HUES6 (cell line): Measurements from ENCODE around the gene RAB5A.
"Not testable (repeated sequence)": the region's sequence is repeated elsewhere in the genome, so short reads cannot be mapped to it uniquely, and the experiment has no call there.

Experiments
- H3K27ac ChIP-seq: 2 replicates; pipeline ENCODE4 v1.7.0; 2013; ENCODE audit warnings: low read depth, mild to moderate bottlenecking, low read length, inconsistent platforms
- H3K27me3 ChIP-seq: 2 replicates; pipeline ENCODE4 v1.6.1; 2013; ENCODE audit warnings: low read length; ENCODE audit not compliant: control insufficient read depth, insufficient read depth
- H3K36me3 ChIP-seq: 2 replicates; pipeline ENCODE4 v1.6.1; 2013; ENCODE audit warnings: low read length; ENCODE audit not compliant: control insufficient read depth, insufficient read depth
- H3K4me1 ChIP-seq: 2 replicates; pipeline ENCODE4 v1.6.1; 2013; ENCODE audit warnings: low read length; ENCODE audit not compliant: control insufficient read depth, insufficient read depth
- H3K4me3 ChIP-seq: 2 replicates; pipeline ENCODE4 v1.5.1; 2013; ENCODE audit warnings: low read depth, low read length
- H3K9ac ChIP-seq: one replicate; pipeline ENCODE4 v1.6.1; 2013; ENCODE audit warnings: mild to moderate bottlenecking, low read length
- H3K9me3 ChIP-seq: 2 replicates; pipeline ENCODE4 v1.6.1; 2013; ENCODE audit warnings: low read depth, low read length; ENCODE audit not compliant: control insufficient read depth, insufficient read depth

RAB5A gene

DNA sequence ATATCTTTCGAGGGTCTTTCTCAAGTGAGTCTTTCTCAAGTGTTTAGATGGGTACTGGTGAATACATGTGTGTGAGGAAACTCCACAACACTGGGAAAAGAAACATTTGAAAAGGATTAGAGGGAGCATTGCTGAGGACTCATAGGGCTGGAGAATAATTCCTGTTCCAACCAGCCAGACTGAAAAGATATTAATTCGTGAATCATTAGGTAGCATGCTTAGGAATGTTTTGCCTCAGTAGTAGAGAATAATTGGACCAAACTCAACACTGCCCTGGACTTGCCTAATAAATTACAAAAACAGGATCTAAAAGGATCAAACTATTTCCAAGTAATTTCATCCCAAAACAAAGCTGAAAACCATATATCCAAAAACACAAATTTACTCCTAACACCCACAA, 47.9 kb downstream of the RAB5A start:
- no peaks in the 10 kb centered on the region for H3K4me1 ChIP-seq
- H3K9me3 ChIP-seq: no peaks in the 10 kb centered on the region
- no peaks in the 10 kb centered on the region for H3K27me3 ChIP-seq
- H3K27ac ChIP-seq: no peak overlapping the region
- H3K36me3 ChIP-seq: no peaks in the 10 kb centered on the region
- H3K9ac ChIP-seq: no peak overlapping the region
- H3K4me3 ChIP-seq: no peak overlapping the region

DNA sequence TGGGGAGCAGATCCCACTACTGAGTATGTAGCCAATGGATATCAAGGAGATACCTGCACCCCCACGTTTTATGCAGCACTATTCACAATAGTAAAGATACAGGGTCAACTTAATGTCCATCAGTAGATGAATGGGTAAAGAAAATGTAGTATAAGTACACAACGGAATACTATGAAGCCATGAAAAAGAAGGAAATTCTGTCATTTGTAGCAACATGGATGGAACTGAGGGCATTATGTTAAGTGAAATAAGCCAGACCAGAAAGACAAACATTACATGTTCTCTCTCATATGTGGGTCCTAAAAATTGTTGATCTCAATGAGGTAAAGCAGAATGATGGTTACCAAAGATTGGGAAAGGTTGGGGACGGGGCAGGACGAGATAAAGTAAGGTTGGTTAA, 50.6 kb downstream of the RAB5A start:
- no peak overlapping the region for H3K27ac ChIP-seq
- H3K4me3 ChIP-seq: no peak overlapping the region
- H3K9me3 ChIP-seq: no peaks in the 10 kb centered on the region
- H3K36me3 ChIP-seq: no peaks in the 10 kb centered on the region
- H3K27me3 ChIP-seq: no peaks in the 10 kb centered on the region
- no peak overlapping the region for H3K9ac ChIP-seq
- H3K4me1 ChIP-seq: no peaks in the 10 kb centered on the region

DNA sequence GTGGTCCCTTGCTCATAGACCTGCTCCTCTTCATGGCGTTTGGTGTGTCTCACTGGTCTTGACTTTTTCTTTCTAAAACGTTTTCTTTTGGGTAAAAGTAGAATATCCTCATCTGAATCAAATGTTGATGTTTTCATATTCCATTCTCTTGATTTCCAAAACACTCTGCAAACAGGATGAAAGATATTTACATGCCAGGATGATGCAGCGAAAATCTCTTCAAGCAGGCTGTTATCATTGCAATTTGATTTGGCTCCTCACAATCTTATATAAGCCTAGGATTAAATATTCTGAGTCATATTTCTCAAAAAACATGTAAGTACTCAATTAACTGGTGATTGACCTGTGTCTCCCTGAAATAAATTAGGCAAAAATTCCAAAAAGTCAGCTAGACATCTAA, 55.0 kb downstream of the RAB5A start:
- no peak overlapping the region for H3K27ac ChIP-seq
- no peaks in the 10 kb centered on the region for H3K9me3 ChIP-seq
- H3K27me3 ChIP-seq: no peaks in the 10 kb centered on the region
- no peaks in the 10 kb centered on the region for H3K36me3 ChIP-seq
- H3K4me3 ChIP-seq: no peak overlapping the region
- H3K9ac ChIP-seq: no peak overlapping the region
- no peaks in the 10 kb centered on the region for H3K4me1 ChIP-seq

DNA sequence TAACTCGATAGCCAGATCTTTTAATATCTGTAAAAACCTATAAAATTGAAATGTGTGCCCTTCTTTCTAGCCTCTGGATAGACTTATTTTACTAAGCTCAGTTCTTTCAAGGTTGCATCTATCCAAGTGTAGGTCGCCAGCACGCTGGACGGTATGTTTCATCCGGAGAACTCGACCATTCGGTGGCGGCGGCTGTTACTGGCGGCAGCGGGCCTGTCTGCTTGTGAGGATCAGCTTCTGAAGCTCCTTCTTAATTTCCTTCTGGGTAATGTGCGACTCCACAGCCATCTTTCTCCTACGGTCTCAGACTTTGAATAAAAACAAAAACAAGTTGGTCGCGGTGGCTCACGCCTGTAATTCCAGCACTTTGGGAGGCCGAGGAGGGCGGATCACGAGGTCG, 61.1 kb downstream of the RAB5A start:
- H3K9ac ChIP-seq: no peak overlapping the region
- no peak overlapping the region for H3K27ac ChIP-seq
- no peak overlapping the region for H3K4me3 ChIP-seq
- no peaks in the 10 kb centered on the region for H3K9me3 ChIP-seq
- H3K27me3 ChIP-seq: no peaks in the 10 kb centered on the region
- no peaks in the 10 kb centered on the region for H3K4me1 ChIP-seq
- no peaks in the 10 kb centered on the region for H3K36me3 ChIP-seq

DNA sequence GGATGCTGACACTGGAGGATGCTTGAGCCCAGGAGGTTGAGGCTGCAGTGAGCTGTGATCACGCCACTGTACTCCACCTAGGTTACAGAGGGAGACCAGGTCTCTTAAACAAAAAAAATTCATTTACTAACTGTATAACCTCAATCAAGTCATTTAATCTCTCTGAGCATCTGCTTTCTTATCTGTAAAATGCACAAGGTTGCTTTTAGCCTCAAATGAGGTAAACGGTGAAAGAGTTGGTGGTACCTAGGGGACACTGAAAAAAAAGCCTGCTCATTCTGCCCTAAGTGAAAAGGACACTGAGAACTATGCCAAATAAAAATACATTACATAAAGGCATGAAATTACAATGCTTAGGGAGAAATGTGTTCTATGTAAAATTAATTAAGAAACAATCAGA, 61.7 kb downstream of the RAB5A start:
- no peaks in the 10 kb centered on the region for H3K36me3 ChIP-seq
- H3K9ac ChIP-seq: no peak overlapping the region
- H3K9me3 ChIP-seq: no peaks in the 10 kb centered on the region
- H3K27me3 ChIP-seq: no peaks in the 10 kb centered on the region
- H3K4me3 ChIP-seq: no peak overlapping the region
- no peak overlapping the region for H3K27ac ChIP-seq
- H3K4me1 ChIP-seq: no peaks in the 10 kb centered on the region

DNA sequence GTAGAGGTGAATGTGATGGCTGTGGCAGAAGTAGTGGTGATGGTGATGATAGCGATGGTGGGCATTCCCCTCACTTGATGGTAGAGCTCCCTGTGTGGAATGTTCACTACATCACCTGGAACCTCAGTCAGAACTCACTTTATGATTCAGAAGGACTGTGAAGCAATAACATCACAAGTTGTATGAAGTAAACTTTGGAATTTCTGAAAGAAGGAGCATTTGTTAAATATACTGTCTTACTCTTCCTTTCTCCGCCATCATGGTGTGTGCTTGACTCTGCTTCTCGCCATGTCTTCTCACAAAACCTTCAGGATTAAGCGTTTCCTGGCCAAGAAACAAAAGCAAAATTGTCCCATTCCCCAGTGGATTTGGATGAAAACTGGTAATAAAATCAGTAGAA, 65.3 kb downstream of the RAB5A start, which contains the start of gene PP2D1:
PP2D1 (minus strand) TSS at position 101 of the 400 bp plus-strand sequence. CDS start 192 bp downstream, outside the sequence.
- Histone ChIP-seq H3K4me1 (no peaks in the 10 kb centered on the region), H3K27ac (no peak within 1 kb of the TSS), H3K9ac (no peak within 1 kb of the TSS), H3K27me3 (no peaks in the 10 kb centered on the region), H3K4me3 (no peak within 1 kb of the TSS), H3K9me3 (no peaks in the 10 kb centered on the region), H3K36me3 (no peaks in the 10 kb centered on the region)

DNA sequence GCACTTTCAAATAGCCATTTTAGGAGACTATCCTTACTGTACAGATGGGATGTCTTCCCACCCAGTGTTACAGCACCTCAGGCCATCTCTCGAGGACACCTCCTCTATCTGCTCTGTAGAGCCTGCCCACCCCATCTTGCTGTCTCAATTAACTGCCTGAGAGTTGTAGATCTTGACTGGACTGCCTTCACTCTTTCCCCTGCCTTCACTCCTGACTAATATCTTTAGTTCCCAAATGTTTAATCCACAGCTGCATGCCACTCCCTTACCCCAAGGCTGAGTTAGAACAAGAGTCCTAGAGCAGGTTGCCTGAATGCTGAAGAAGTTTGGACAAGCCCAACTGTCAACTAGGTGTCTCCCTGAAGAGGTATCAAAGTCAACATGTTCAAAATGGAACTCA, 66.5 kb downstream of the RAB5A start:
- H3K4me1 ChIP-seq: no peaks in the 10 kb centered on the region
- no peak overlapping the region for H3K27ac ChIP-seq
- H3K27me3 ChIP-seq: no peaks in the 10 kb centered on the region
- no peaks in the 10 kb centered on the region for H3K9me3 ChIP-seq
- no peak overlapping the region for H3K4me3 ChIP-seq
- H3K36me3 ChIP-seq: no peaks in the 10 kb centered on the region
- H3K9ac ChIP-seq: no peak overlapping the region

DNA sequence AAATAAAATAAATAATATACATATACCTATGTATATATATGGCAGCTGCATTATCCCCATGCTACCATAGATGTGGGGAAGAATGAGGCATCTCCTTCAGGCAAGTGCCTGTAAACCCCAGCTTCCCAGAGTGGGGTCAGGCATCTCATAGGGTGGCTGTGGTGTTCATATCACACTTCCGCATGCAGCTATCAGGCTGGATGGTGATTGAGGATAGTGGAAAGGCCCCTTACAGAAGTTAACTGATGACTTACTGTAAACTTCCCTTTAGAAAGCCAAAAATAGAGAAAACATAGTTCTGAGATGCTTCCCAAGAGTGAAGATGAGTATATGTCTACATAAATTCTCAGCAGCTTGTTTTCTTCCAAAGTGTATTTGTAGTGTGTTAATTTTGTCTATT, 68.6 kb downstream of the RAB5A start:
- Histone ChIP-seq H3K9me3 (no peaks in the 10 kb centered on the region), H3K9ac (no peak overlapping the region), H3K4me3 (no peak overlapping the region), H3K27me3 (no peaks in the 10 kb centered on the region), H3K27ac (no peak overlapping the region), H3K36me3 (no peaks in the 10 kb centered on the region), H3K4me1 (no peaks in the 10 kb centered on the region)

DNA sequence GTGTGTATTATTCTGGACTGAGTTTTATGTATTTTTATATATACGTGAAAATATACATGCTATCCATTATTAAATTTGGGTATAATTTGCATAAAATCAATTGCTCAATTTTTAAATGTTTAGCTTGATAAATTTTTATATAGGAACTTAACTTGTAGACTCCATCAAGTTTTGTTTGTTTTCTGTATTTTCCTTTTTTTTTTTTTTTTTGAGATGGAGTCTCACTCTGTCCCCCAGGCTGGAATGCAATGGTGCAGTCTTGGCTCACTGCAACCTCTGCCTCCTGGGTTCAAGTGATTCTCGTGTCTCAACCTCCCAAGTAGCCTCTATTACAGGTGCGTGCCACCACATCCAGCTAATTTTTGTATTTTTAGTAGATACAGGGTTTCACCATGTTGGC, 69.2 kb downstream of the RAB5A start:
- not testable (repeated sequence) for H3K9ac ChIP-seq, H3K27ac ChIP-seq, H3K4me3 ChIP-seq, H3K27me3 ChIP-seq, H3K9me3 ChIP-seq, H3K36me3 ChIP-seq, H3K4me1 ChIP-seq

DNA sequence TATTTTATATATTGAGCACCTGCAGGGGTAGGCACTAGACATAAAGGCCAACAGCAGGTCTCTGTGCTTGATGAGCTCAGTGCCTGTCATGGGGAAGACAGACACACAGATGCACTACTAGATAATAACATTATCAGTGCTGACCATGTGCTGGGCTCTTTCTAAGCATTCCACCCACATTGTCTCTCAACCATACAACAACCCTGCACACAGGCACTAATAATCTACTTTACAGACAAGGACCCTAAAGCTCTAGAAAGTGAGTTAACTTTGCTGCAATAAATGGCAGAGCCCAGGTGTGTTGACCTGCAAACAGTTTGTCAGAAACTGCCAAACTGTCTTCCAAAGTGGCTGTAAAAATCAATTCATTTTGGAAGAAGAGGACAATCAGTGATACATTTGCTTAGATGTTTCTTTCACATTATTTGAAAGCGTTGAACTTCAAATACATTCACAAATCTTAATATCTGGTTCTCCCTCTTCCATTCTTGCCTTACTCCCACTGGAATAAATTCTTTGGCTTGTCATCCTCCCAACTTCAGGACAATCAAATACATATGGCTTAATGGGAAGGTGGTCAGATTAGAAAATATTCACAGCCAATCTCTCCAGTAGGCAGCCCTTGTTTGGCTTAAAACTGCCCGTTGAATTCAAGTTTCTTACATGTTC, 76.2 kb downstream of the RAB5A start:
- H3K27me3 ChIP-seq: no peaks in the 10 kb centered on the region
- H3K4me3 ChIP-seq: no peak overlapping the region
- H3K4me1 ChIP-seq: no peaks in the 10 kb centered on the region
- H3K9ac ChIP-seq: no peak overlapping the region
- H3K27ac ChIP-seq: no peak overlapping the region
- no peaks in the 10 kb centered on the region for H3K9me3 ChIP-seq
- no peaks in the 10 kb centered on the region for H3K36me3 ChIP-seq

DNA sequence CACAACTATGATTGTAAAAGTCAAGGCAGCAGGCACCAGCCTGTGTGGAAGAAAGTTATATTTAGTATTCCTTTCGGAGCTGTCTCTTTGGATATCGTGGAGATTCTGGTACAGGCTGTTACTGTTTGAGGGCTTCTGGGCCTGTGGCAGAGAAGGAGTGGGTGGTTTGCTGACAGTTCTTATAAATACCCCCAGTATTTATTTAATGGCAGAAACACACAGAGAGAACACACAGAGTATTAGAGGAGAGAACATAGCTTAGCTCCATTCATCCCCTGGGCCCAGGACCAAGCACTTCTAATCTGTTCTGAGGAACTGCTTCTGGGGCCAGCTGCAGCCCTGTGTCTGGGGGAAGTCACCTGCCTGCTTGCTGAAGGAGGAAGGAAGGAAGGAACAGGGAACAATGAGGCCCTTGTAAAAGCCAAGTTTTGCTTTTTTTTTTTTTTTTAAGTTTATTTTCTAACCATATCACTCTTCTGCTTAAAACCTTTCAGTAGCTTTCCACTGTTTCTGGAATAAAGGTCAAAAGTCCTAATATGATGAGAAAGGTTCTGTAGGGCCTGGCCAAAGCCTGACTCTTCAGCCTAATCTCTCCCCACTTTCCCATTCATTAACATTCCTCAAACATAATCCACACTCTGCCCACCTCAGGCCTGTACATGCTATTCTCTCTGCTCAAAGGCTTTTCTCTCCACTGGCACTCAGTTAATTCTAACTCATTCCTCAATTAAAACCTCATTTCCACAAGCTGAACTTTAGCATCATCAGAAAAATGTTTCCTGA, 76.9 kb downstream of the RAB5A start:
- no peaks in the 10 kb centered on the region for H3K27me3 ChIP-seq
- no peak overlapping the region for H3K27ac ChIP-seq
- no peaks in the 10 kb centered on the region for H3K9me3 ChIP-seq
- H3K4me1 ChIP-seq: 0 out of 2 replicates have a peak, but pooled peaks cover under 1% of the 10 kb centered on the region
- no peak overlapping the region for H3K4me3 ChIP-seq
- H3K36me3 ChIP-seq: no peaks in the 10 kb centered on the region
- no peak overlapping the region for H3K9ac ChIP-seq
